ENCODE data around the gene KLK11.
A peak's percentile ranks its signal among the peaks of the same experiment; 100 is the strongest.

Gene KLK11

GRCh38 chr19:51018745-51019543, 7.5 kb downstream of the KLK11 start:
- DNase-seq (ENCODE audit: low read depth) = no peak
- TF ChIP-seq, protein P1, sequence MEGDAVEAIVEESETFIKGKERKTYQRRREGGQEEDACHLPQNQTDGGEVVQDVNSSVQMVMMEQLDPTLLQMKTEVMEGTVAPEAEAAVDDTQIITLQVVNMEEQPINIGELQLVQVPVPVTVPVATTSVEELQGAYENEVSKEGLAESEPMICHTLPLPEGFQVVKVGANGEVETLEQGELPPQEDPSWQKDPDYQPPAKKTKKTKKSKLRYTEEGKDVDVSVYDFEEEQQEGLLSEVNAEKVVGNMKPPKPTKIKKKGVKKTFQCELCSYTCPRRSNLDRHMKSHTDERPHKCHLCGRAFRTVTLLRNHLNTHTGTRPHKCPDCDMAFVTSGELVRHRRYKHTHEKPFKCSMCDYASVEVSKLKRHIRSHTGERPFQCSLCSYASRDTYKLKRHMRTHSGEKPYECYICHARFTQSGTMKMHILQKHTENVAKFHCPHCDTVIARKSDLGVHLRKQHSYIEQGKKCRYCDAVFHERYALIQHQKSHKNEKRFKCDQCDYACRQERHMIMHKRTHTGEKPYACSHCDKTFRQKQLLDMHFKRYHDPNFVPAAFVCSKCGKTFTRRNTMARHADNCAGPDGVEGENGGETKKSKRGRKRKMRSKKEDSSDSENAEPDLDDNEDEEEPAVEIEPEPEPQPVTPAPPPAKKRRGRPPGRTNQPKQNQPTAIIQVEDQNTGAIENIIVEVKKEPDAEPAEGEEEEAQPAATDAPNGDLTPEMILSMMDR (conservative IDR thresholded peaks at IDR 0.05; ENCODE audit: control insufficient read depth, insufficient read depth, low read depth, low read length) = no peak
- H3K4me3 ChIP-seq (ENCODE audit: control insufficient read depth, low read depth, low read length) = no peak overlapping the region

DNA sequence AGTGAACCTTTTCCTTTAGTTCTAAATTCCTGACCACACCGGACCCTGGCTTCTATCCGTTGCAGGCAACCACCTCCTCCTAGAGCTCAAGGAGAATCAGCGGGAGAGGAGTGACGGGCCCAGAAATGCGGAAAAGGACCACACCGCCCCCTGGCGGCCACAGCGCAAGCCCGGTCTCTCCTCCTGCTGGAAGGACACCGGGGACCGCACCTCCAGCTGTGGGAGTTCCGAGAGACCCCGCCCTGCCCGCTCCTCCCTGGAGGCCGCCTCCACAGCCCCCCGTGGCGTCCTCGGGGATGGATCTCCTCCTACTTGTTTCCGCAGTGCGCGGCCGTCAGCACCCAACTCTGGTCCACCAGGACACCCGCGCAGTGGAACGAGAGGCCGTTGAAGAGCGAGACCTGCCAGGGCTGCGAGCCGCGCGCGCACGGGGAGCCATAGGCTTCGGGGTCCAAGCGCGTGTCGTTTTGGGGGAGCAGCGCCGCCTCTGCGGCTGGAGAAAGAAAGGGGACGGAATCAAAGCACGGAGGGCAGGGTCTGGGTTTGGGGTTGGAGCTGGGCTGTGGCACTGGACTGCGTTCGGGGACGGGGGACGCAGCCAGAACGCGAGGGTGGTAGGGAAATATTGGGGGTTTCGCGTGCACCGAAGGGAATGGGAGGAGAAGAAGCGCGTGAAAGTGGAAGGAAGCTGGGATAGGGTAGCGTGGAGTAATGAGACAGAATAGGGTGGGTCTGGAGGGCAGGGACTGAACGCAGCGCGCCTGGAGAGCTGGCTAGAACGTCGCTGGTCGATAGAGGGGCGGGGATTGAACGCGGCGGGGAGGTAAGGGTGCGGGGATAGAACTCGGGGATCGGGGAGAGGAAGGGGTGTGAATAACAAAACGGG, 9.4 kb downstream of the KLK11 start:
- DNase-seq (ENCODE audit: low read depth) = peak; percentile 36
- H3K4me3 ChIP-seq (ENCODE audit: control insufficient read depth, low read depth, low read length) = no peak overlapping the region
- TF ChIP-seq, protein P1 (conservative IDR thresholded peaks at IDR 0.05; ENCODE audit: control insufficient read depth, insufficient read depth, low read depth, low read length) = peak; percentile 62

GRCh38 chr19:51015691-51016267, 10.6 kb downstream of the KLK11 start:
- TF ChIP-seq, protein P1 (conservative IDR thresholded peaks at IDR 0.05; ENCODE audit: control insufficient read depth, insufficient read depth, low read depth, low read length) = no peak
- no peak for DNase-seq (ENCODE audit: low read depth)
- H3K4me3 ChIP-seq (ENCODE audit: control insufficient read depth, low read depth, low read length) = no peak overlapping the region

DNA sequence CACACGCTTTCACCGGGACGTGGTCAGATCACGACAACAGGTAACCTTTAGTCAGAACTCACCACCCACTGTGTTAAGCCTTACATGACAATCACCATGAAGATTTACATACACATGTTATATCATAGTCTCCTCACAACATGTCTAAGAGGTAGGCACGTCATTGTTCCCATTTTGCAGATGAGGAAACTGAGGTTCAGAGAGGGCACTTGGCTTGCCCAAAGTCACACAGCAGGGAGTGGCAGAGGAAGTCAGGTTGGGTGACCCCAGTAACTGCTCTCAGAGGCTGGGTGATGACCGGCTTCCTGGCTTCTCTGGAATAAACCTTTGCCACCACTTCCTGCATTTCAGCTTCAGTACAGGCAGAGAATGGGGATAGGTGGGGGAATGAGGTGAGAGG, 12.2 kb downstream of the KLK11 start:
- DNase-seq (ENCODE audit: low read depth) = no peak
- TF ChIP-seq, protein P1 (conservative IDR thresholded peaks at IDR 0.05; ENCODE audit: control insufficient read depth, insufficient read depth, low read depth, low read length) = no peak
- H3K4me3 ChIP-seq (ENCODE audit: control insufficient read depth, low read depth, low read length) = no peak overlapping the region

DNA sequence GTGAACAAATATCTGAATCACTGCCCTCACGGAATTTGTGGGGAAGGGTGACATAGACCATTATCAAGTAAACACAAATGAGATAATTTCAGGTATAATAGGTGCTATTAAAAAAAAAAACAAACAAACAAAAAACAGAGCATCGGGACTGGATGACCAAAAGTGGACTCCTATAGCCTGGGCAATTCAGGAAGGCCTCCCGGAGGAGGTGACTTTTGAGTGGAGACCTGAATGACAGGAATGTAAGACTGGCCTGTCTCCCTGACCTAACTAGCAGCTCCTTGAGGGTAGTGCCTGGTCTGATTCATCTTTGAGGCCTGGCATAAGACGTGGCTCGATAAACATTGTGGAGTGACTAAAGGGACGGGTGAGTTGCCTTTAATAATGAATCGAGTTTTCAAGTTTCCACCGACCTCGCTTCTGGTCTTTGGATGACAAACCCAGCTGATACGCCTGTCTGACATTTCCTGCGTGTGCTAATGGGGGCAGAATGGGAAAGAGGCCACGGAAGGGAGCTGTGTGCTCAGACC, 13.7 kb downstream of the KLK11 start:
- TF ChIP-seq, protein P1 (conservative IDR thresholded peaks at IDR 0.05; ENCODE audit: control insufficient read depth, insufficient read depth, low read depth, low read length) = no peak
- no peak overlapping the region for H3K4me3 ChIP-seq (ENCODE audit: control insufficient read depth, low read depth, low read length)
- no peak for DNase-seq (ENCODE audit: low read depth)

GRCh38 chr19:51010066-51010795, 16.2 kb downstream of the KLK11 start:
- no peak for DNase-seq (ENCODE audit: low read depth)
- H3K4me3 ChIP-seq (ENCODE audit: control insufficient read depth, low read depth, low read length) = no peak overlapping the region
- TF ChIP-seq, protein P1 (conservative IDR thresholded peaks at IDR 0.05; ENCODE audit: control insufficient read depth, insufficient read depth, low read depth, low read length) = no peak

Measured in fibroblast of mammary gland (primary cell).